Occipital lobe (tissue), 2 donors: Measurements from ENCODE around the gene MLANA. TPM values are rescaled to one million over a fixed set of nuclear protein-coding genes. Genes with fewer than 3 reads are reported as not detected.

ENCODE experiments used
- DNase-seq: peaks from one replicate; lab custom pipeline; 2025; lab: John Stamatoyannopoulos, UW
- total RNA-seq: library from RNA; depleted of rRNA; stranded (reverse); fragments of >200 nt; gene quantifications from one replicate; pipeline ENCODE4 v1.2.3, GENCODE V29; 2014

MLANA gene
- total RNA-seq, 1 donor from 2014 or later: not detected

DNA sequence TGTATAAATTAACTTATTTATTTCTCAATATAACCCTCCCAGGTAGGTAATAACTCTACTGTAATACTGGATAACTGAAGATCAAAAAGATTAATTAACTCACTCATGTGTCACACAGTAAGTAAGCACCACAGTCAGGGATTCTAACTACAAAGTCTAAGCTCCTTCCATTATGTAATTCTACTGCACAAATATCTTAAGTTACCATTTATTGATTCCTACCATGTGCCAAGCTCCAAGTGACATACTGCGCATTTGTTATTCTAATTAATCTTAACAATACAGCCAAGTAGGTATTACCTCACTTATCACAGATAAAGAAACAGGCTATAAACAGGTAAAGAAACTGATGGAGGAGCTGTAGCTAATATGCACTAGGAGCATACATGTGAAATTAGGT lies 66.5 kb downstream of the MLANA start:
- no peak for DNase-seq

DNA sequence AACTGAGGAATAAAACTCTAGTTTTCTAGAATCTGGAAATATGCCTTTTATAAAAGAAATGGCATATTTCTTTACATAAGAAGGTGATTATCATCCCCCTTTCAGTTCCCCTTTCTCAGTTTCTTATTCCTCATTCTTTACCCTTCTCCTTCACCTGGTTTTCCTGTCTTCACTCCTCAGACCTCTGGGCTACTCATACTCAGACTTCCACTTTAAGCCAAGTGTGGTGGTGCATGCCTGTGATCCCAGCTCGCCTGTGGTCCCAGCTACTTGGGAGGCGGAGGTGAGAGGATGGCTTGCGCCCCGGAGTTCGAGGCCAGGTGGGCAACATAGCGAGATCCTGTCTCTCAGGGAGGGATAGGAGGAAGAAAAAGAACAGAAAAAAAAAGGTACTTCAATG lies 67.6 kb downstream of the MLANA start:
- DNase-seq: no peak

Other genes with a start within 250 kb of the MLANA start
- 18.2 TPM for gene ERMP1, start 57.8 kb upstream of the MLANA start, total RNA-seq
- gene RANBP6, start 124.7 kb downstream of the MLANA start, total RNA-seq: 69.4 TPM